ENCODE results near the gene AP4M1.

The AP4M1 gene

DNA sequence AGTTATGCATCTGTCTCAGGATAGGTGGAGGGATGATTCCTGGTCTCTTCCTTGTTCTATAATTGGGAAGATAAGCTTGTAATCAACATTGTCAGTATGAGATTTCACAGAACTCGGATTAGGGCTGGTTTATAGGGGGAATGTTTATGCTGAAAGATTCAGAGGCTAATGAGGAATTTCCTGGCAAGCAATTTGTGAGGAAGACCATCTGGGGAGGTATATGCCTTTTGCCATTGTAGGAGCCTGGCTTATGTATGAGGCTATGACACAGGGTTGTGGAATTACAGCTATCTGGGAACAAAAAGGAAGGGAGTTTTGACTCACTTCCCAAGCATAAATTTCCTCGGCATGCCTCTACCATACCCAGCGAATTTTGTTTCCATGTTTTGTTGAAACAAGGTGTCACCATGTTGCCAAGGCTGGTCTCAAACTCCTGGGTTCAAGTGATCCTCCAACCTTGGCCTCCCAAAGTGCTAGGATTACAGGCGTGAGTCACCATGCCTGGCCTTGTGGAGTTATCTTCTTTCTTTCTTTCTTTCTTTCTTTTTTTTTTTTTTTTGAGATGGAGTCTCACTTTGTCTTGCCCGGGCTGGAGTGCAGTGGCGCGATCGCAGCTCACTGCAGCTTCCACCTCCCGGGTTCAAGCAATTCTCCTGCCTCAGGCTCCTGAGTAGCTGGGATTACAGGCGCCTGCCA is 14.2 kb upstream of the AP4M1 start:
- DNase-seq, result no peak

DNA sequence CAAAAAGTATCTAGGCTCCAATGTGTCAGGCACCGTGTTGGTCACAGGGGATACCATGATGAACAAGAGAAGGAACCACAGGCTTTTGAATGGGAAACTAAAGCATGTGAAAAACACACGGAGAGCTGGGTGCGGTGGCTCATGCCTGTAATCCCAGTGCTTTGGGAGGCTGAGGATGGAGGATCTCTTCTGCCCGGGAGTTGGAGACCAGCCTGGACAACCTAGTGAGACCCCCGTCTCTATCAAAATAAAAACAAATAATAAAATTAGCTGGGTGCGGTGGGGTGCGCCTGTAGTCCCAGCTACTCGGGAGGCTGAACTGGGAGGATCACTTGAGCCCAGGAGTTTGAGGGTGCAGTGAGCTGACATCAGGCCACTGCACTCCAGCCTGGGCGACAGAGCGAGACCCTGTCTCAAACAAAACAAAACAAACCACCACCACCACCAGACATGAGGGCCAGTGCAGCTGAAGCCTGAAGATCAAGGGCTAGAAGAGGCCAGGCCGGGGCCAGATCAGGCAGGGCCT is 13.3 kb upstream of the AP4M1 start:
- DNase-seq, result no peak

DNA sequence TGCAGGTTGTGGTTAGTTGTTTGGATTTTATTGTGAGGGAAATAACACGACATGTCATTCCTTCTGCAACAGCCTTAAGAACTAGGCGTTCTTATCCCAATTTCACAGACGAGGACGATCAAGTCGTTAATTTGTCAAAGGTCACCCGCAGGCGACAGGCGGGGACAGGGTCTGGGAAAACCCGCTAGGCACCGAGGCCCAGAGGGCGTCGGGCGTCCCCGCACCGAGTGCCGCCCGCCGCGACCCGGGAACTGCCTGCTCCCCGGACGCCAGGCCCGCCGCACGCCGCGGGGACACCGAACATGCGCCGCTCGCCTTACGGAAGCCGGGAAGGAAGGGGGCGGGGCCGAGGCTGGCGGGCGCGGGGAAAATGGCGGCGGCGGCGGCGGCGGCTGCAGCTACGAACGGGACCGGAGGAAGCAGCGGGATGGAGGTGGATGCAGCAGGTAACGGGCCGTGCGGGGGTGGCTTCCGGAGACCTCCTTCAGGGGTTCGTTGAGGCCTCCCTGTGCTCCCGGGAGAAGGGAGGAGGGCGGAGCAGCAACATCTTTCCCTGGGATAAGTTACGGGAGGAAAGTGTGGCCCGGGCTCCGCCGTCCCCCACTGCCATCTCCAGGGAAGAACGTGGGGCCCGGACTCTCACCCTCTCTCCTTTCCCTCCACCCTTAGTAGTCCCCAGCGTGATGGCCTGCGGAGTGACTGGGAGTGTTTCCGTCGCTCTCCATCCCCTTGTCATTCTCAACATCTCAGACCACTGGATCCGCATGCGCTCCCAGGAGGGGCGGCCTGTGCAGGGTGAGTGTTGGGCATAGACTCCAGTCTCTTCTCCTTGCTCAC is 12.6 kb upstream of the AP4M1 start, which contains the start of gene COPS6:
Gene COPS6, plus strand, starts transcription at position 349 of the 837 bp plus-strand sequence. Its CDS starts 22 bp downstream, at position 371.
- DNase-seq, result peak; percentile 89

DNA sequence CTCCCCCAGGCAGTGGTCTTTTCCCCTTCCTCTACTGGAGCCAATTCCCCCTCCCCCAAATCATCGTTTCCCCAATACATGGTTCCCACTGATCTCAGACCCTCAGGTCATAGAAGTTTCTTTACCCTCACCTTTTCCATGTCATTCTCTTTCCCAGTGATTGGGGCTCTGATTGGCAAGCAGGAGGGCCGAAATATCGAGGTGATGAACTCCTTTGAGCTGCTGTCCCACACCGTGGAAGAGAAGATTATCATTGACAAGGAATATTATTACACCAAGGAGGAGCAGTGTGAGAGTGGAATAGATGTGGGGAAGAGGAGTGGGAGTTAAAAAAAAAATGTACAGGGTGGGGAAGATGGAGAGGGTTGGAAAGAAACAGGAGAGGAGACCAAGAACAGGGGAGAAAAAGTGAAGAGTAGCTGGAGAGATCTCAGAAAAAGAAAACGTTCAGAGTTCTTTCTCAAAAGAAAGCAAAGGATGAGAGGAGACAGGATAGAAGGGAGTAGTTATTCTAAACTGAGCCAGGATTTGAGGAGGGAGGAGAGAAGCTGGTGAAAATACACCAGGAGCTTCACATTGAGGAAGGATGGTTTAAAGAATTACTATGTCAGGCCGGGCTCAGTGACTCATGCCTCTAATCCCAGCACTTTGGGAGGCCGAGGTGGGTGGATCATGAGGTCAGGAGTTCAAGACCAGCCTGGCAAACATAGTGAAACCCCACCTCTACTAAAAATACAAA is 11.8 kb upstream of the AP4M1 start:
- no peak for DNase-seq

DNA sequence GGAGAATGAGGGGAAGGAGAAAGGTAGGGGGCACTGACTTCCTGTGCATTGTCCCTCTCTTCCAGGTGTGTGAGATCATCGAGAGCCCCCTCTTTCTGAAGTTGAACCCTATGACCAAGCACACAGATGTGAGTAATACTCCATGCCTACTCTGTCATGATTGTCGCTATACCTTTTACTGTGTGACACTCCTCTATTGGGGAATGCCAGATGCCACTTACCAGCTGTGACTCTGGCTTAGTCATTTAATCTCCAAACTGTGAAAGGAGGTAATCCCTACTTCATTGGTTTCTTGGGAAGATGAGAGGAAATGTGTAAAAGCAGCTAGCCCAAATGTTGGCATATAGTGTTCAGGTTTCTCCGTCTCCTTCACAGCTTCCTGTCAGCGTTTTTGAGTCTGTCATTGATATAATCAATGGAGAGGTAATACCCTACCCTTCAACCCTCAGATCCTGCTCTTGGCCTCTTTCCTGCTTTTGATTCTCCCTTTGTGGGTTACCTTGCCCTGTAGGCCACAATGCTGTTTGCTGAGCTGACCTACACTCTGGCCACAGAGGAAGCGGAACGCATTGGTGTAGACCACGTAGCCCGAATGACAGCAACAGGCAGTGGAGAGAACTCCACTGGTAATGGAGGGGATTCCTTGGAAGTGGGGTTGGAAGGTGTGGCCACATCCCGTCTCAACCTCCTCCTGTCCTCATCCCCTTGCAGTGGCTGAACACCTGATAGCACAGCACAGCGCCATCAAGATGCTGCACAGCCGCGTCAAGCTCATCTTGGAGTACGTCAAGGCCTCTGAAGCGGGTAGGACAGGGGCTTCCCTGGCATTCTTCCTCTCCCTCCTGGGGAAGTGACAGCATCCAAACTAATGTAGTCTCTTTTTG is 10.7 kb upstream of the AP4M1 start:
- no peak for DNase-seq

DNA sequence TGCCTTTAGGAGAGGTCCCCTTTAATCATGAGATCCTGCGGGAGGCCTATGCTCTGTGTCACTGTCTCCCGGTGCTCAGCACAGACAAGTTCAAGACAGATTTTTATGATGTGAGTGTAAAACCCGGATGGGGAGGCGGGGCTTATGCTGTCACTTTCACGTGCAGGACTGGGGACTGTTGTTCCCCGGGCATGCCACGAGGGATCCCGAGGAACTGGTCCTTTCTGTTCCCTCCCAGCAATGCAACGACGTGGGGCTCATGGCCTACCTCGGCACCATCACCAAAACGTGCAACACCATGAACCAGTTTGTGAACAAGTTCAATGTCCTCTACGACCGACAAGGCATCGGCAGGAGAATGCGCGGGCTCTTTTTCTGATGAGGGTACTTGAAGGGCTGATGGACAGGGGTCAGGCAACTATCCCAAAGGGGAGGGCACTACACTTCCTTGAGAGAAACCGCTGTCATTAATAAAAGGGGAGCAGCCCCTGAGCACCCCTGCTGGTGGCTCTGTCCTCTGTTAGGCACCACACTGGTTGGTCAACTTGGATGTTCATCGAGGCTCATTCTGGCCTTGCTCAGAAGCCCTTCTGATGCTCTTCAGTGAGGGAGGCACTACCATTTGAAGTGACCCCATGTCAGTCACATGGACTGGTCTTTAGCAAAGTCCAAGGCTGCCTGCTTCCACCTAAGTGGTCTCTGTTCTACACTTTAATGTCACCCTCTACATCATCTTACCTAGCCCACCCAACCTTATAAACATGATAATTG is 9.8 kb upstream of the AP4M1 start:
- no peak for DNase-seq

DNA sequence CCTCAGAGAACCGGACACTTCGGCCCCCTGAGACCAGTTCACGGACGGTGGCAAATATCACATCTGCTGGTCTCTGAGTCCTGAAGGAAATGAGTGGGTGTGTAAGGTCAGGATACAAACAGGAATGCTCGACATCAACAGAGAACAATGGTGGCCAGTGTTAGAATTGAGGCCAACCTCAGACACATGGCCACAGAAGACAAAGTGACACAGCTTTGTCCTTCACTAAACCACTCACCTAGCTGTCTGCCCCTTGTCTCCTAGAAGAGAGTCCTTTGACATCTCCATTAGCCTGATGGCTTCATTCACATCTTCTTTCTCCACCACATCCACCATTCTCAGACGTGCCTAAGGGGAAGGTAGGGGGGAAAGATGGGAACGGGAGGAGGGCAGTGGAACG is 8.4 kb upstream of the AP4M1 start:
- no peak for DNase-seq

DNA sequence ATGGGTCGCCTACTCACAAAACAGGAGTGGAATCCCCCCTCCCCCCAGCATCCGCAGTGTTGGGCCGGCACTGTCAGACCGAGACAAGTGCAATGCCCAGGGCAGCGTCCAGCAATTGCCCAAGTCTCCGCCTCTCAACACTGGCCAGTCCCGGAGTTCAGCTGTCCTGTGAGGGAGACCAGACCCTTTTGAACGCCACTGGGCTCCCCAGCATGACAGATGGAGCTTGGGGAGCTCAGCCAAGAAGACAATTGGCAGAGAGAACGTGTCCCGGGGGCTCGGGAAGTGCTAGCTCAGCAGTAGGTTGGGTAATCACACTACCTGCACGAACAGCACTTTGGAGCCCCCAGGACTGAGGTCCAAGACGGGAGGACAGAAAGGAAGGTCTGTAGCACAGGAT is 7.9 kb upstream of the AP4M1 start:
- DNase-seq, result no peak

DNA sequence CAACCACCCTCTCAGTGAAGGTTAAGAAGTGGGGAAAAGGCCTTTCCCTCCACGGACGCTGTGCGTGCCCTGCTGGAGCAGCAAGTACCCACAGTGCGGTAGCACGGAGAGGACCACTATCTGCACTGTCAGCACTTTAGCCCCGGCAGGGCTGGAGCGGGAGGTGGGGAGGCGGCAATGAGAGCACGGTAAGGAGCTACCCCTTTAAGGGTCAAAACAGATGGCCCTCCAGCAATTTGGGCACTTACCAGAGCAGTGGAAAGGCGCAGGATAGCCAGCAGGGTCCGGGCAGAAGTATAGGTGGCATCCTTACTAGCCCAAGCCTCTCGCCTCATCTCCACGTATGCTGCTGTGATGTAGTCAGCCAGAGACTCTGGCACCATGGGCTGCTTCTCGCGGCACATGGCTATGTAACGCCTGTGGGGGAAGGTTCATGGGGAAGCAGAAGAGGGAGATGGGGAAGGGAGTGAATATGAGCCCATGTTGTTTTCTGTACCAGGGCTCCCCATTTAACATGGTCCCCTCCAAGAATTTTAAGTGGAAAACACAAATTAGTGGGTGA is 7.4 kb upstream of the AP4M1 start:
- DNase-seq, result no peak

DNA sequence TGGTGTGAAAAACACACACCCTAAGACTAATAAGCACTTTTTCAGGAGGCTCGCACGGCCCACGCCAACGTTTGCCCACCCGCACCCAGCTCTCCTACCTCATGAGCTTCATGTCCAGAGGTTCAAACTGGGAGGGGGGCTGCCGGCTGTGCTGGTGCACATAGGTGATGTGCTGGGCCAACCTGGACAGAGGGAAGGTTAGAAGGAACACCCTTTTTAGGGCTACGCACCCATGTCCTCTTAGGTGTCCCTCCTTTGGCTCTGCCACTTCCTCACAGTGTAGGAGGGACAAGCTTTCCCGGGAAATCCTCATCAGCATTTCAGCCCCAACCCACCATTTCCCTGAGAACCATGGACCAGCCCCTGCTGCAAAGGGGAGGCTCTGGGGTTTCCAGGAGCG is 6.2 kb upstream of the AP4M1 start:
- no peak for DNase-seq

DNA sequence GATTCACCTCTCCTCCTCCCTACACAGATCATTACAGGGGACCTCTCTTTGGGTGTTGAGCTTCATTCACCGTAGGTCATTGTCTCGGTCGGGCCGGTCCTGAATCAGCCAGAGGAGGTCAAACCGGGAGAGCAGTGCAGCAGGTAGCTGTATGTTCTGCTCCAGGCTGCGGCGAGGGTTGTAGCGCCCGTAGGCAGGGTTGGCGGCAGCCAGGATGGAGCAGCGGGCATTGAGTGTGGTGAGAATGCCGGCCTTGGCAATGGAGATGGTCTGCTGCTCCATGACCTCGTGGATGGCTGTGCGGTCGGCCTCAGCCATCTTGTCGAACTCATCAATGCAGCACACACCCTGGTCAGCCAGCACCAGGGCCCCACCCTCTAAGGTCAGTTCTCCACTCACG is 5.7 kb upstream of the AP4M1 start:
- DNase-seq, result no peak

DNA sequence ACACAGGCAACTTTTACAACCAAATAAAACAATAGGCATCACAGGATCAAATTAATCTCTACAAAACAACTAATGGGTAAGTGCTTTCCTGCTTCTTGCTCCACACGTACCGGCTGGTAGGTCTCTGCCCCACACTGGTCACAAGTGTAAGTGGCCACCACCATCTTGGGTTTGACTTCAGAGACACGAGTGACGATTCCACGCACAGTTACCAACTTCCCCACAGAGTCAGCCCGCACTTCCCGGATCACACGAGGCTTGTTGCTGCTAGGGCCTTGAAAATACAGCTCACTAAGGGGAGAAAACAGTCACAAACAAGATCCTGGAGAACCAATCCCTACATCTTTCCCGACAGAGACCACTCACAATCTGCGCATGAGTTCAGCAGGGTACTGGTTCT is 2.5 kb upstream of the AP4M1 start:
- DNase-seq, result no peak

DNA sequence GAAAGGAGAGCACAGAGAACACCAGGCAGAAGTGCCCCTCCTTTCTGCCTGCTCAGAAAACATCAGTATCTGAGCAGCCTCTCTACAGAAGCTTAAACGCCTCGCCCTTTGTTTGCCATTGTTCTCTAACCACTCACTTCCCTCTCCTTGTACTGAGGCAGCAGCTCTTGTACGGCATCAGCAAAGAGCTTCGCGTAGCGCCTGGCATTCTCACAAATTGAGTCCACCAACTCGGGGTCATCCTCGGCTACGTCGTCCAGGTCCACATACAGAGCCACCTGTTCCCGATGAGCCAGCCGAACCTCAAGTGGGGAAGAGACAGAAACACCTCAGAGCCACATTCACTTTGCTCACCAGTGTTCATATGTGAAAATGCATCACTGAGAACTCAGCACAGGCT is 2.0 kb upstream of the AP4M1 start:
- DNase-seq, result no peak

DNA sequence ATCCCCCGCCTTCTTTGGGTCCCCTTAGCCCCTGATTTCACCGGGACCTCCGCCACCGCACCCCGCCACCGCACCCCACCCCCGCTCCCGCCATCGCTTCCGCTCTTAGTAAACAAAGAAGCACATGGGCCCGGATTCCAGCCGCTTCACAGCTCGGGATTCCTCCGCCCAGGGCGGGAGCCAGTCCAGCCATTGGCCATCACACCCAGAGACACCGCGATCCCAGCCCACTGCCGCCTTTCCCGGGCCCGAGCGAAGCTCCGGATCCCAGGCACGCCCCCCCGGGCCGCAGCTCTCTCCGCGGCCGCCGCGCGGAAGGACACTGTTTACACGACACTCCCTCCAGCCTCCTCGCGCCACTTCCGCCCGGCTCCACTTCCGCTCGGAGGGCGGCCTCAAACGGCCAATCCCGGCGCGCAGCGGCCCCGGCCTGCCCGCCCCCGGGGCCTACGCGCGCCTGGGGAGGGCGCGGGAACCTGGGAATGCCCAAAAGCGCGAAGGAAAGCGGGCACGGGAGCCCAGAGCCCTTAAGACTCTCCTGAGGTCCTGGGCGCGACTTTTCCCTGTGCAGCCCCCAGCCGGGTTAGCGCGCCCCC is 925 bp upstream of the AP4M1 start:
- peak; percentile 79 to 80 for DNase-seq

DNA sequence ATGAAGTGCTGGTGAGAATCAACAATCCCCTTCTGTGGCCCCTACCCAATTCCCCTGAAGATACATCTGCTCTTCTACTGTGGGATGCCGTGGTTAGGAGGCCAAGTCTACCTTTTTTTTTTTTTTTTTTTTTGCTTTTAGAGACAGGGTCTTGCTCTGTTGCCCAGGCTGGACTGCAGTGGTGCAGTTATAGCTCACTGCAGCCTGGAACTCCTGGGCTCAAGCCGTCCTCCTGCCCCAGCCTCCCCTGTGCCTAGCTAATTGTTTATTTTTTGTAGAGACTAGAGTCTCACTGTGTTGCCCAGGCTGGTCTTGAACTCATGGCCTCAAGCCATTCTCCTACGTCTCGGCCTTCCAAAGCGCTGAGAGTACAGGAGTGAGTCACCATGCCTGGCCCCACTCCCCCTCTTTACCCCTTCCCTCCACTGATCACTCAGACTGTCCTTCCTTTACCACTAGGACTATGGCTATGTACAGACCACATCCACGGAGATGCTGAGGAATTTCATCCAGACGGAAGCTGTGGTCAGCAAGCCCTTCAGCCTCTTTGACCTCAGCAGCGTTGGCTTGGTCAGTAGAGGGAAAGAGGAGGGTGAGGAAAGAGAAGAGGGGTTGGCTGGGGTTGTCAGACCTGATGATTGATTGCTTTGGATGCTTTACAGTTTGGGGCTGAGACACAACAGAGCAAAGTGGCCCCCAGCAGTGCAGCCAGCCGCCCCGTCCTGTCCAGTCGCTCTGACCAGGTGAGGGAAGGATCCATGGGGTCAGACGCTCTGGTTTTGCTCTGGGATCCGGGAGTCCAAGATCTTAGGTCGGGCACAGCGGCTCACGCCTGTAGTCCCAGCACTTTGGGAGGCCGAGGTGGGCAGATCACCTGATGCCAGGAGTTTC is 1.8 kb downstream of the AP4M1 start:
- DNase-seq, result no peak

DNA sequence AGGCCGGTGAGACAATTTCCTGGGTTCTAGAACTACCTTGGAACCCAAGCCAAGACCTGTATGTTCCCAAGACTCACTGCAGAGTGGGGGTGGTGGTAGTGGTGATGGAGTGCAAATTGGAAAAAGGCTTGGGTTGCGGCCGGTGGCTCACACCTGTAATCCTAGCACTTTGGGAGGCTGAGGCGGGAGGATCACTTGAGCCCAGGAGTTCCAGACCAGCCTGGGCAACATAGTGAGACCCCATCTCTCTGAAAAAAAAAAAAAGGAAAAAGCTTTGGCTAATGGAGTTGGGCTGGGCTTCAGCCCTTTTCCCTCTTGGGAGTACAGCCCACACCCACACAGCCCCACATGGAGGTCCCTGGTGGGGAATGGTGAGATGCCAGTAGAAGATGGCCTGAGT is 4.1 kb downstream of the AP4M1 start:
- DNase-seq, result no peak

DNA sequence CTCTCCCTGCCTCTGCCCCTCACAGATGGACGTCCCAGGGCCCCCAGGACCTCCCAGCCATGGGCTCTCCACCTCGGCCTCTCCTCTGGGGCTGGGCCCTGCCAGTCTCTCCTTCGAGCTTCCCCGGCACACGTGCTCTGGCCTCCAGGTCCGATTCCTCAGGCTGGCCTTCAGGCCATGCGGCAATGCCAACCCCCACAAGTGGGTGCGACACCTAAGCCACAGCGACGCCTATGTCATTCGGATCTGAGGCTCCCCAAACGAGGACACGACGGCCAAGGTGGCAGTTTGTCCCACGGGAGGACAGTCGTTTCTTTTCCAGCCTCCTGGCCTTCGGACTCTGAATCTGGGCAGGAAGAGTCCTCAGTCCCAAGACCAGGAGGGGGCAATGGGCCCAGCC is 5.2 kb downstream of the AP4M1 start:
- no peak for DNase-seq

DNA sequence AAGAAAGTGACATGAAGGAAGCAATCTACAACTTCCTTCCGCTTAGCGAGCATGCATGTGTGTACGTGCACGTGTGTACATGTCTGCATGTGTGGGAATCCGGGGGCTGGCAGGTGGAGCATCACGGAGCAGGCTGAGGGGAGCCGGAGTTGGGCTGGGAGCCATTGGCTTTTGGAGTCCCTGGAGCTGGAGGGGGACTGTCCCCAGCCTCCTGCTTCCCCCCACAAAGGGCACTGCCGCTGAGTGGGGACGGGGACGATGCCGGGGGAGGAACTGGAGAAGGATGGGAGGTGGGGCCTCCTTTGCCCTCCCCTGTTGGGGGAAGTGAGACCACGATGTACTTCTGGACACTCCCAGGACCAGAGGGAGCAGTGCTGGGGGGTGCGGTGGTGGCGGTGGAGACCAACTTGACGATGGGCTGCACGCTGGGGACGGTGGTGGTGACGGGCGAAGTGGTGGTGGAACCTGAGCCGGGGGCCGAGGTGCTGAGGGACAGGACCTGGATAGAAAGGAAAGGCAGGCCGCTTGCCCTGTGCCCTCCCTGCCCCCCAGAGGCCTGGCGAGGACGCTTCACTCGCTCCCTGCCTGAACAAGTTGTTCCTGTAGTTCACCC is 5.8 kb downstream of the AP4M1 start:
- no peak for DNase-seq

DNA sequence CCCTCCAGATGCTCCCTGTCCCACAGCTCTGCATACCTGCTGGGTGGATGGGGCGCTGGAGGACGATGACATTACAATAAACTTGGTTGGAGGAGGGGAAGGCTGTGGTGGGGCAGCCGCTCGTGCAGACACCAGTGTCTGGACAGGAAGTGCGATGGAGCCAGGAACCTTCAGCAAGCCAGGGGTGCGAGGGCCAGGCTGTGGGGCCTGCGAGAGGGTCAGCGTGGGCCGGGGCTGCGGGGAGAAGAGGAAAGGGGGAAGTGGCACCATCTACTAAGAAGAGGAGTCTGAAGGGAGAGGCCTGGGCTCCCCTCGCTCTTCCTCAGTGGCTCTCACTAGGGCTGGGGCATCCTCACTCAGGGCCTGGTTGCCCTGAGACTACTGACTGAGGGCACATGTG is 6.4 kb downstream of the AP4M1 start:
- no peak for DNase-seq

Data from stimulated activated CD4-positive, alpha-beta T cell treated with anti-CD3 and anti-CD28 coated beads, Interleukin-2, amount 100 ng/mL, for 48 hours (primary cell).